ENCODE data around the gene MAOA.

MAOA gene

GRCh38 chrX:43641691-43642090 is 14.4 kb upstream of the MAOA start:
- no peak overlapping the region for H3K4me3 ChIP-seq (ENCODE audit: low read depth, low read length)
- DNase-seq (ENCODE audit: low read depth, low spot score): no peak
- CTCF ChIA-PET: no interaction called here
- TF ChIP-seq CTCF (IDR thresholded peaks at IDR 0.05; ENCODE audit: insufficient read depth, low read length, missing control alignments): no peak
- POLR2A ChIA-PET: no interaction called here

DNA sequence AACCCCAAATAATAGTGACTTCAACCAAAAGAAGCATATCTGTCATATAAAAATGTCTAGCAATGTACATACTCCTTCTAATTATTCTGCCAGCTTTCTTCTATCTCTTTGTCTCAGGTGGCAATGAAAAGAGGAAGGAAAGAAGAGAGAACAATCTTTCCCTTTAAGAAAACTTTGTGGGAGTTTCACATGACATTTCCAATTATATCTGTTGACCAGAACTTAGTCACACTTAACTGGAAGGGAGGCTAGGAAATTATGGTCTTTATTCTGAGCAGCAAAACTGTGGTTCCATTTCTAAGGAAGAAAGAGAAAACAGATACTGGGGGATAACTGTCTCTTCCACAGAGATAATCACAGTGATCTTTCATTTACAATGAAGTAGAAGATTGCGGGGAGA is 12.9 kb upstream of the MAOA start:
- DNase-seq (ENCODE audit: low read depth, low spot score): no peak
- TF ChIP-seq CTCF (IDR thresholded peaks at IDR 0.05; ENCODE audit: insufficient read depth, low read length, missing control alignments): no peak
- ChIA-PET CTCF (no interaction called here), POLR2A (no interaction called here)
- H3K4me3 ChIP-seq (ENCODE audit: low read depth, low read length): no peak overlapping the region

- ChIA-PET CTCF (no interaction called here), POLR2A (no interaction called here)
- TF ChIP-seq CTCF (IDR thresholded peaks at IDR 0.05; ENCODE audit: insufficient read depth, low read length, missing control alignments): no peak
- no peak overlapping the region for H3K4me3 ChIP-seq (ENCODE audit: low read depth, low read length)
- DNase-seq (ENCODE audit: low read depth, low spot score): no peak
Measured at GRCh38 chrX:43643662-43644061, 12.4 kb upstream of the MAOA start.

DNA sequence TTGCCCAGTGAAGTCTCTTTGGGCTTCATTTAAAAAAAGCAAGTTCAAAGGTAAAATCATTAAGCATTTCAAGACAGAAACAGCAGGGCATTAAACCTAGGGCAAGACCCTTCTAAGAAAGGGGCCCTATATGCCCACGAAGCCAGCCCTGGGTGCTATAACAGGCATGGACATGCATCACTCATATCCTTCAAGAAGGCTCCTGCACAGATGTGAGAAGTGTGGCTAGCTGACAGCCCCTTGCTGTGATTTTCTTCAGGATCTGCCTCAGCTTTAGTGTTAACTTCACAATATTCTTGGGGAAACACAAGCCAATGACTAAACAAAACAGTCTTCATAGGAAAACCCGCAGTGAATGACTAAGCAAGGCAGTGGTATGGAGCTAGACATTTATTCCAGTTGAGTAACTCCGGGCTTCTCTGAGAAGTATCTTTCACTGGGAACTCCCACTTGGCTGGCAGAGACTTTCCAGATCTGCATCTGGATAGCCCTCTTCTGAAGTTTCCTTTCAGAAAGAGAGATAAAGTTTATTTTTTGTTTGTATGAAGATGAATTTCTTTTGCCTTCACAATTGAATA is 11.9 kb upstream of the MAOA start:
- no peak for DNase-seq (ENCODE audit: low read depth, low spot score)
- POLR2A ChIA-PET: no interaction called here
- H3K4me3 ChIP-seq (ENCODE audit: low read depth, low read length): no peak overlapping the region
- CTCF ChIA-PET: no interaction called here
- no peak for TF ChIP-seq CTCF (IDR thresholded peaks at IDR 0.05; ENCODE audit: insufficient read depth, low read length, missing control alignments)

DNA sequence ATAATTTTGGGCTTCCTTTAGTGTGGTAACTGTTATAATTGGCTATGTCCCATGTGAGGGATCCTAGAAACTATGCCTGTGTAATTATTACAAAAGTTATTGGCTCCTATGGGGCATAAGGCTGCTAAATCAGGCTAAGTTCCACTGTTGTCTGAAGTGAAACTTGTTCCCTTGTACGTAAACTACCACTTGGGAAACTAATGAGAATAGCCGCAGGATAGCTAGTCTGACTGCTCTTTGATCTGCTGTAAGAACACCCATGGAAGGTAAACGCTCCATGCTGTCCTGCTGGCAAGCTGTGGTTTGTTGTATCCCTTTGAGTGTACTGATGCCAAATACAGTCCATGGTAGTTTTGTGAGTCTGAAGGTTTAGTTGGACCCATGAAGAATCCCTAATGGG is 9.3 kb upstream of the MAOA start:
- no peak for TF ChIP-seq CTCF (IDR thresholded peaks at IDR 0.05; ENCODE audit: insufficient read depth, low read length, missing control alignments)
- ChIA-PET POLR2A (no interaction called here), CTCF (no interaction called here)
- no peak for DNase-seq (ENCODE audit: low read depth, low spot score)
- H3K4me3 ChIP-seq (ENCODE audit: low read depth, low read length): no peak overlapping the region

DNA sequence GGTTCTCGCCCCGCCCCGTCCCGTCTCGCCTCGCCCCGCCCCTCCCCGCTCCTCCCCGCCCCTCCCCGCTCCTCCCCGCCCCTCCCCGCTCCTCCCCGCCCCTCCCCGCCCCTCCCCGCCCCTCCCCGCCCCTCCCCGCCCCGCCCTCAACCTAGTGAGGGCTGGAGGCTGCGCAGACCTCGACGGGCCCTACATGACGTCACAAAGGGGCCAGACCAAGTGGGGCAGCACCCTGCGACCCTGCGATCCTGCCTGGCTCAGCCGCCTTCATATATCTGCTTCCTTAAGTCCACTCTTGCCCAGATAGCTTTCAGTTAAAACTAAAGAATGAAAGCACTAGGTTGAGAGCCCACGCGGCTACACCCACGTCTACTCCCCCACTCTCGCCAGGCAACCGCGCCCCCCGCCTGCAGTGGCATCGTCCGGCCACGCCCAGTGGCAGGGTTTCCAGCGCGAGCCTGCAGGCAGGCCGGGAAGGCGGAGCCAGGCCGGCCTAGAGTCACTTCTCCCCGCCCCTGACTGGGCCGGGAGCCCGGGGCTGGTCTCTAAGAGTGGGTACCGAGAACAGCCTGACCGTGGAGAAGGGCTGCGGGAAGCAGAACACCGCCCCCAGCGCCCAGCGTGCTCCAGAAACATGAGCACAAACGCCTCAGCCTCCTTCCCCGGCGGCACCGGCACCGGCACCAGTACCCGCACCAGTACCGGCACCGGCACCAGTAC is 1.5 kb upstream of the MAOA start:
- DNase-seq (ENCODE audit: low read depth, low spot score): no peak
- peak; percentile 20 for TF ChIP-seq CTCF (IDR thresholded peaks at IDR 0.05; ENCODE audit: insufficient read depth, low read length, missing control alignments)
- peak overlapping the region; percentile 55 for H3K4me3 ChIP-seq (ENCODE audit: low read depth, low read length)
- CTCF ChIA-PET: no interaction called here
- POLR2A ChIA-PET: no interaction called here

All from AG04449 (cell line).